GM15510 (cell line): ENCODE data around the gene EFNA5.

ENCODE experiments used
- POLR2A ChIP-seq: IDR thresholded peaks from 3 replicates; pipeline ENCODE4 v1.6.1; 2011; ENCODE audit warnings: borderline replicate concordance; ENCODE audit not compliant: insufficient read length; ENCODE audit errors: extremely low read depth

EFNA5 gene

GRCh38 chr5:107680799-107681198 is 10.1 kb upstream of the EFNA5 start:
- no peak for TF ChIP-seq POLR2A

- TF ChIP-seq POLR2A = no peak
These were observed 9.4 kb upstream of the EFNA5 start for GRCh38 chr5:107680099-107680498.

GRCh38 chr5:107676702-107677101 is 6.0 kb upstream of the EFNA5 start:
- TF ChIP-seq POLR2A = no peak

GRCh38 chr5:107675201-107675600 is 4.5 kb upstream of the EFNA5 start:
- TF ChIP-seq POLR2A = no peak

- TF ChIP-seq POLR2A = no peak
These were observed 3.9 kb upstream of the EFNA5 start for GRCh38 chr5:107674655-107675054.

GRCh38 chr5:107673368-107674136 is 2.8 kb upstream of the EFNA5 start:
- TF ChIP-seq POLR2A = no peak

- no peak for TF ChIP-seq POLR2A
These were observed 2.3 kb upstream of the EFNA5 start for GRCh38 chr5:107673039-107673367.

GRCh38 chr5:107672211-107673038 is 1.7 kb upstream of the EFNA5 start:
- no peak for TF ChIP-seq POLR2A

GRCh38 chr5:107671742-107672210 is 1.0 kb upstream of the EFNA5 start:
- no peak for TF ChIP-seq POLR2A

GRCh38 chr5:107670087-107670931 is 428 bp downstream of the EFNA5 start:
- TF ChIP-seq POLR2A = no peak

- no peak for TF ChIP-seq POLR2A
These were observed 1.4 kb downstream of the EFNA5 start for GRCh38 chr5:107669096-107670031.

GRCh38 chr5:107668154-107669095 is 2.3 kb downstream of the EFNA5 start:
- TF ChIP-seq POLR2A = no peak
